NT2/D1 (cell line): ENCODE data around the gene PPP1R36.

Experiments used
- SUZ12 ChIP-seq: IDR thresholded peaks from 2 replicates; pipeline ENCODE4 v1.6.1; 2011; ENCODE audit not compliant: insufficient read length, insufficient read depth; ENCODE audit errors: extremely low read depth
- YY1 ChIP-seq: IDR thresholded peaks from 2 replicates; pipeline ENCODE4 v1.6.1; 2011; ENCODE audit not compliant: insufficient read length, insufficient read depth
- ZNF274 ChIP-seq: IDR thresholded peaks from 2 replicates; pipeline ENCODE4 v1.6.1; 2011; ENCODE audit warnings: mild to moderate bottlenecking, low read depth, low read length

GRCh38 chr14:64632056-64632455 is 82.3 kb downstream of the PPP1R36 start:
- no peak for TF ChIP-seq YY1
- TF ChIP-seq ZNF274 = no peak
- TF ChIP-seq SUZ12 = no peak
